IPS-20b (cell line): ENCODE data around the gene MET.

Experiments used
- H3K27ac ChIP-seq: one replicate; pipeline ENCODE4 v1.5.1; 2013; ENCODE audit warnings: low read length
- H3K27me3 ChIP-seq: 2 replicates; pipeline ENCODE4 v1.6.1; 2013; ENCODE audit warnings: mild to moderate bottlenecking, low read length, inconsistent platforms; ENCODE audit not compliant: insufficient read depth
- H3K36me3 ChIP-seq: 2 replicates; pipeline ENCODE4 v1.6.1; 2013; ENCODE audit warnings: low read depth, mild to moderate bottlenecking, inconsistent platforms, low read length, moderate library complexity; ENCODE audit not compliant: insufficient read depth
- H3K4me1 ChIP-seq: 2 replicates; pipeline ENCODE4 v1.6.1; 2013; ENCODE audit warnings: mild to moderate bottlenecking, control low read depth, inconsistent platforms, low read length, moderate library complexity; ENCODE audit not compliant: insufficient read depth
- H3K4me3 ChIP-seq: 2 replicates; pipeline ENCODE4 v1.5.1; 2013; ENCODE audit warnings: mild to moderate bottlenecking, low read length, inconsistent platforms
- H3K9ac ChIP-seq: 2 replicates; pipeline ENCODE4 v1.6.1; 2013; ENCODE audit warnings: low read depth, mild to moderate bottlenecking, inconsistent platforms, low read length, moderate library complexity
- H3K9me3 ChIP-seq: 2 replicates; pipeline ENCODE4 v1.6.1; 2013; ENCODE audit warnings: mild to moderate bottlenecking, low read depth, low read length, inconsistent platforms; ENCODE audit not compliant: insufficient read depth

Gene MET

DNA sequence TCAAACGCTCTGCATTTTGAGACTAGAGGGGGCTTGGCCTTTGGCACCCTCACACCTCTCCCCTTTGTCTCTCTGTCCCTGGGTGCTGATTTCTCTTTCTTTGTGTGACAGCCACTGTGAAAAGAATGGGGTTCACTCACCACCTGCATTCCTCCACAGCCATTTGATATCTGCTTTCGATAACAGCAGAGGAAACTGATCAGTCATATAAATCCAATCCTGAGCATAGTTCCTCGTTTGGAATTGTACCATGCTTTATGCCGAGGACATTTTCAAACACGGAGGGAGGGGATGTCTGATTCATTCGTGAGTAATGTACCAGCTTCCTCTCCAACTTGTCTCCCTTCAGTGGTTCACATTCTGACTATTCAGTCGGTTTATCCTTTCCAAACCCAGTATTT lies 15.8 kb downstream of the MET start:
- H3K9ac ChIP-seq = peak overlapping the region; percentile 26; the same call in 1 of the 2 replicates
- H3K36me3 ChIP-seq = no peaks in the 10 kb centered on the region
- H3K9me3 ChIP-seq = no peaks in the 10 kb centered on the region
- no peak overlapping the region for H3K27ac ChIP-seq
- peaks cover 28% of the 10 kb centered on the region for H3K4me1 ChIP-seq
- no peak overlapping the region for H3K4me3 ChIP-seq
- H3K27me3 ChIP-seq = no peaks in the 10 kb centered on the region

DNA sequence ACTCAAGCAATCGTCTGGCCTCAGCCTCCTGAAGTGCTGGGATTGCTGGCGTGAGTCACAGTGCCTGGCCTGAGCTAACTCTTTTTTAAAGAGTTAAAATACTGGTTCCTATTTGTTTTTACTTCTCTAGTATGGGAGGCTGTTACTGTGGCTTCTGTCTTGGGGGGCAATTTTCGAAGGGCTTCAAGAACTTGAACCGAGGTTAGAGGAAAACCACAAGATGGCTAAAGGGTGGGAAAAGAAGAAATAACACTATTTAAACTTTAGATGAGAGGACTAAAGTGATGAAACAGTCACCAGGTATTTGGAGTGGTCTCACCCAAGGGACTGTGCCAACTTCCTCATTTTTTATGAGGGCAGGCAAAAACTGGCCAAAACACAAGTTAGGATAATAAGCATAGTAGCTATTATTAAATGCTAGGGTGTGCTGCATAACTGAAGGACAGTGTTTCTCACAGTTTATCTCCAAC lies 17.8 kb downstream of the MET start:
- Histone ChIP-seq H3K4me3 (no peak overlapping the region), H3K36me3 (no peaks in the 10 kb centered on the region), H3K27me3 (no peaks in the 10 kb centered on the region), H3K9ac (no peak overlapping the region), H3K4me1 (peaks cover 28% of the 10 kb centered on the region), H3K27ac (no peak overlapping the region), H3K9me3 (no peaks in the 10 kb centered on the region)

DNA sequence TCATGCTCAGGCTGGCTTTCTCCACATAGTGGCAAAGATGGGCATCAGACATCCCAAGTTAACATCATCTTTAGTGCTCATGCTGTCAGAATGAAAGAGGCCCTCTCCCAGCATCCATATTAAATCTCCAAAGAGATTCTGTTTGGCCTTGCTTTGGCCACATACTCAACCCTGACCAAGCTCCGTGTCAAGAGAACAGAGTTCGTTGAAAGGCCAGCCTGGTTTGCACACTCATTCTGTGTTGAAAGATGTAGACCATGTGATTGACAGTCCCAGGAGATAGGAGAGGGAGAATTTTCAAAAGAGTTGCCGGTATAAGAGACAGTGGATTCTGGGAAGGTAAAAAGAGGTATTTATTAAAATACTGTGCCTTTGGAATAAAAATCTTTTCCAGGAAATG lies 19.7 kb downstream of the MET start:
- no peak overlapping the region for H3K27ac ChIP-seq
- H3K4me3 ChIP-seq = no peak overlapping the region
- no peaks in the 10 kb centered on the region for H3K36me3 ChIP-seq
- H3K27me3 ChIP-seq = no peaks in the 10 kb centered on the region
- no peaks in the 10 kb centered on the region for H3K9me3 ChIP-seq
- H3K9ac ChIP-seq = no peak overlapping the region
- H3K4me1 ChIP-seq = peaks cover 26% of the 10 kb centered on the region

DNA sequence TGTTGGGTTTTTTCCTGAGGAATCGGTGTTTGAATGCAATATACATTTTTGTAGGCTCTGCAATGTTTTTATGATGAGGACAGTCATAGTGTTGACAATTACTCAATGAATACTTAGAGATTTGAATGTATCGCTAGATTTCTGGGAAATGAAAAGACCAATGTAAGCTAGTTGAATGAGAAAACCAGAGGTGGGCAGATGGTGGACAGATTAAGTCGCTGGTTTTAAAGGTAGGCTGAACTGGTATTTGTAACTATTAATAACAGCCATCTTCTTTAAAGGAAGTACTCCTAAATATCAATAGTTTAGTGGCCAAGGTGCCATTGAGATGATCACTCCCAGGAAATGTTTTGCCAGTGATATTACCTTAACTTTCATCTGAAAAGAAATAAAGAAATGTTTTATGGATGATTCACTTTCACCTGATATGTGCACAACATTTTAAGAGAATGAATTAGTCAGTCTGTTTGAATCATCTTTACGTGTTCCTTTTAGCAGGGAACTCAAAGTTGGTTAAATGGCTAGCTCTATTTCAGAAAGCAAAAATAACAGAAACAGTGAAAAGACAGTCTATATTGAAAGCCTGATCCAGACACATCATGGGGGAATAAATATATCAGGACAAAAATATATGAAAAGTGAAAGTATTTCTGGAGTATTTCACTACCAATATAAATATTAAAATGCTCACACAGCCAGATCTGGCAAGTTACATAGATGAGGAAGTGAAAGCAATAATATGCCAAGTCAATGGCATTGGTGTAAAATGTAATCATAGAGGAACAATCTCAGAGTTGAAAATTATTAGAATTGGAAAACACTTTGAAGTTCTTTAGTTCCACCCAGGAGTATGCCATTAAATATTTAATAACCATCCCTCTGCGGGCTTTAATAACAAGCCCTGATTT lies 20.7 kb downstream of the MET start:
- Histone ChIP-seq H3K27ac (no peak overlapping the region), H3K9ac (no peak overlapping the region), H3K36me3 (no peaks in the 10 kb centered on the region), H3K4me1 (peaks cover 22% of the 10 kb centered on the region), H3K27me3 (no peaks in the 10 kb centered on the region), H3K9me3 (no peaks in the 10 kb centered on the region), H3K4me3 (no peak overlapping the region)

DNA sequence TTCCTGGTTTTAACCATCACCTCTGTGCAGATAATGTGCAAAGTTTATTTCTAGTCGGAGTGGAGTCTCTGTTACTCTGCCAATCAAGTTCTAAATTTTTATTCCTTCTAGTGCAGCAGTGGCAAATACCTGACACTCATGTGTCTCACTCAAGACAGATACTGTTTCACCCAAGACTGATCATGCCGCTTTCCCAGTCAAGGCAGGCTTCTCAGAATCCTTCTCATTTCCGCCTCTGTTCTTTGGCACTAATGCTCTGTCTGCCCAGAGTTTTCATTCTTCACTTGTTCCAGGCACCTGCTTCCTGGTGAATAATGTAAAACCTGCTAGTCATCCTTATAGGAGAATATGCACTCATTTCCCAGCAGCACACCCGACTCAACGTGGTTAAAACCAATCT lies 24.7 kb downstream of the MET start:
- no peaks in the 10 kb centered on the region for H3K9me3 ChIP-seq
- H3K4me1 ChIP-seq = no peaks in the 10 kb centered on the region
- H3K27me3 ChIP-seq = no peaks in the 10 kb centered on the region
- H3K27ac ChIP-seq = no peak overlapping the region
- H3K9ac ChIP-seq = no peak overlapping the region
- H3K36me3 ChIP-seq = no peaks in the 10 kb centered on the region
- H3K4me3 ChIP-seq = no peak overlapping the region

DNA sequence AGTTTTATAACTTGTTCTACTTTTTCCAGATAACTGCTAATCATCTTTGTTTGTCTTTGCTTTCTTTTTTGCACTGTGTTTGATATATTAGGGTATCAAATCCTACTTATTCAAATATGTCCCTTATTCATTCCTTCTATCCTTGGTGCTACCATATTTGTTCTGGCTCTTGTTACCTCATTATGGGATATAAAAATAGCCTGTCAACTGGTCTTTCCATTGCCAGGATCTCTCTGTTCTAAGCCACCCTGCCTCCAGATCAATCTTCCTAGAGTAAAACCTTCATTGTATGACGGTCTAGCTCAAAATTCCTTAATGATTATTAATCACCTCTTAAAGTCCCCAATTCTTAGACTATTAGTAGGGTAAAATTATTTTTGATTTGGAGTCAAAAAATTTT lies 25.2 kb downstream of the MET start:
- Histone ChIP-seq H3K27me3 (no peaks in the 10 kb centered on the region), H3K9me3 (no peaks in the 10 kb centered on the region), H3K4me1 (no peaks in the 10 kb centered on the region), H3K4me3 (no peak overlapping the region), H3K27ac (no peak overlapping the region), H3K9ac (no peak overlapping the region), H3K36me3 (no peaks in the 10 kb centered on the region)

DNA sequence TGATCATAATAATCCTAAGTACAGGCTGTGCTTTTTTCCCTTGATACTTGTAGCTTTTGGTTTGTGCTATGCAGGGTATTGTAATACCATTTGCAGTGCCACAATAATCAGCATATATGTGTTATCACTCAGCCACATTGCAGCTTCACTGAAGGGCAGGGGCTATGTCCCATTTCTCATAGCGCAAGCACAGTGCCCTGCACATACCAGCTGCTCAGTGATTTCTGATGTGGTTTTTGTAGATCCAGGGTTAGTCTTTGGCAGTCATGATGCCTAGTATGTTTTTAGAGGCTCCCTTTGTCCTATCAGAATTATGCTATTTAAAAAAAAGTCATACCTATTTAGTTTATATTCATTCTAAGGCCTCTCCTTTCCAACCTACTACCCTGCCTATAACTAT lies 25.8 kb downstream of the MET start:
- H3K27ac ChIP-seq = no peak overlapping the region
- H3K36me3 ChIP-seq = no peaks in the 10 kb centered on the region
- no peaks in the 10 kb centered on the region for H3K9me3 ChIP-seq
- no peak overlapping the region for H3K9ac ChIP-seq
- H3K27me3 ChIP-seq = no peaks in the 10 kb centered on the region
- H3K4me1 ChIP-seq = no peaks in the 10 kb centered on the region
- H3K4me3 ChIP-seq = no peak overlapping the region

DNA sequence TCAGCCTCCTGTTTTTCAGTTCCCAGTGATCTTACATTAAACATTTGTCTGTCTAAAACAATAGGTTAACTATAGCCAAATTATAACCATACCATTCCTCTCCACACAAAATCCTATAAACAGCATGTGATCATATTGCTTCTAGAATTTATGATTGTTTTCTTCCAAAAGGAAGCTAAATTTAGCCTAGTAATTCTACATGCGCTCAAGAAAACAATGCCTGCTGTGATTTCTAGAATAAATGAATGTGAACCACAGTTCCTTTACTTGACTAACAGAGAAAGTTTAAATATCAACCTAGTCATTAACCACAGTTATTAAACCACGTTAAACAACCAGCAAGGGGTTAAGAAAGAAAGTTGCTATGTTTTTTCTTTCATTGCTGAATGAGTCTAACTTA lies 26.4 kb downstream of the MET start:
- H3K4me1 ChIP-seq = no peaks in the 10 kb centered on the region
- H3K9me3 ChIP-seq = no peaks in the 10 kb centered on the region
- H3K36me3 ChIP-seq = no peaks in the 10 kb centered on the region
- H3K9ac ChIP-seq = no peak overlapping the region
- no peak overlapping the region for H3K27ac ChIP-seq
- no peak overlapping the region for H3K4me3 ChIP-seq
- H3K27me3 ChIP-seq = no peaks in the 10 kb centered on the region

DNA sequence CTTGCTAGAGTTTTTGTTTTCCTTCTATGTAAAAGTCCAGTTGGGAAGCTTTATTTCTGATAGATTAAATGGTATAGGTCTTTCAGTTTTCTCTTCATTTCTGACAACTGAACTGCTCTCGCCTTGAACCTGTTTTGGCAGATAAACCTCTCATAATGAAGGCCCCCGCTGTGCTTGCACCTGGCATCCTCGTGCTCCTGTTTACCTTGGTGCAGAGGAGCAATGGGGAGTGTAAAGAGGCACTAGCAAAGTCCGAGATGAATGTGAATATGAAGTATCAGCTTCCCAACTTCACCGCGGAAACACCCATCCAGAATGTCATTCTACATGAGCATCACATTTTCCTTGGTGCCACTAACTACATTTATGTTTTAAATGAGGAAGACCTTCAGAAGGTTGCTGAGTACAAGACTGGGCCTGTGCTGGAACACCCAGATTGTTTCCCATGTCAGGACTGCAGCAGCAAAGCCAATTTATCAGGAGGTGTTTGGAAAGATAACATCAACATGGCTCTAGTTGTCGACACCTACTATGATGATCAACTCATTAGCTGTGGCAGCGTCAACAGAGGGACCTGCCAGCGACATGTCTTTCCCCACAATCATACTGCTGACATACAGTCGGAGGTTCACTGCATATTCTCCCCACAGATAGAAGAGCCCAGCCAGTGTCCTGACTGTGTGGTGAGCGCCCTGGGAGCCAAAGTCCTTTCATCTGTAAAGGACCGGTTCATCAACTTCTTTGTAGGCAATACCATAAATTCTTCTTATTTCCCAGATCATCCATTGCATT lies 27.1 kb downstream of the MET start:
- Histone ChIP-seq H3K27me3 (no peaks in the 10 kb centered on the region), H3K9ac (no peak overlapping the region), H3K36me3 (no peaks in the 10 kb centered on the region), H3K9me3 (no peaks in the 10 kb centered on the region), H3K27ac (no peak overlapping the region), H3K4me3 (no peak overlapping the region), H3K4me1 (no peaks in the 10 kb centered on the region)

DNA sequence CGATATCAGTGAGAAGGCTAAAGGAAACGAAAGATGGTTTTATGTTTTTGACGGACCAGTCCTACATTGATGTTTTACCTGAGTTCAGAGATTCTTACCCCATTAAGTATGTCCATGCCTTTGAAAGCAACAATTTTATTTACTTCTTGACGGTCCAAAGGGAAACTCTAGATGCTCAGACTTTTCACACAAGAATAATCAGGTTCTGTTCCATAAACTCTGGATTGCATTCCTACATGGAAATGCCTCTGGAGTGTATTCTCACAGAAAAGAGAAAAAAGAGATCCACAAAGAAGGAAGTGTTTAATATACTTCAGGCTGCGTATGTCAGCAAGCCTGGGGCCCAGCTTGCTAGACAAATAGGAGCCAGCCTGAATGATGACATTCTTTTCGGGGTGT lies 27.7 kb downstream of the MET start:
- no peaks in the 10 kb centered on the region for H3K36me3 ChIP-seq
- H3K9me3 ChIP-seq = no peaks in the 10 kb centered on the region
- no peaks in the 10 kb centered on the region for H3K4me1 ChIP-seq
- no peak overlapping the region for H3K27ac ChIP-seq
- H3K4me3 ChIP-seq = no peak overlapping the region
- no peak overlapping the region for H3K9ac ChIP-seq
- H3K27me3 ChIP-seq = no peaks in the 10 kb centered on the region

DNA sequence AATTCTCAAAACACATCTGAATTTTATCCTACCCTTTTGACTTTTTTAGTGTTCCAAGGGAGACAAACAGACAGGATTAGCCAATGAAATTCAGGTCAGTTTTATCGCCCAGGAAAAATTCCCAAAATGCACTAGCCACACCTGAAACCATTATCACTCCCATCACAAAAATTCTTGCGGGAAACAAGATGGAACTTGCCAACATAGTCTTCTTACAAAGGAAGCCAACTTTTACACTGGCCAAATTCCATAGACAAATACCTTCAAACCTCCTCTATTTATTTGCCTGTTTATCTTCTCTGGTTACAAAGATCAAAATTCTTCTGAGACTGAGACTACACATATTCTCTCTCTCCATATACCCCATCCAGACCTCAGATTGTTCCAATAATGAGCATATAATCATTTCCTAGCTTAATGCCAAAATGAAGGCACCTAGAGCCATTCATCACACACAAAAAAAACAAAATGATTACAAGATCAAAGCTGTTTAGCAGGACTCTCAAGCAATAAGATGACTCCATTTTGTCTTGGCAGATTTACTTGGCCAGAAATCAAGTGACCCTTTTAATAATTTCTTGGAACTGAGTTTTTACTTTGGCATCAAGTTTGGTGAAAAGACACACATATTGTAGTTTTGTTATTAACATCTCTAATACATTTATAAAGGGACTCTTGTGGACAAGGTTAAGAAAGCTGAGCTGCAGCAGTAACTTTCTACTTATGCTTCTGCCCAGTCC lies 30.2 kb downstream of the MET start:
- Histone ChIP-seq H3K4me1 (peaks cover 3% of the 10 kb centered on the region; the same call in 1 of the 2 replicates), H3K27ac (no peak overlapping the region), H3K27me3 (no peaks in the 10 kb centered on the region), H3K9me3 (no peaks in the 10 kb centered on the region), H3K9ac (no peak overlapping the region), H3K36me3 (no peaks in the 10 kb centered on the region), H3K4me3 (no peak overlapping the region)
